Endothelial cell of umbilical vein (primary cell): ENCODE data around the gene AQP12B.

Source experiments
- EZH2 ChIP-seq: IDR thresholded peaks from 2 replicates; pipeline ENCODE4 v1.6.1; 2012; ENCODE audit warnings: borderline replicate concordance, low read depth, mild to moderate bottlenecking, moderate library complexity, low read length, inconsistent platforms; ENCODE audit not compliant: severe bottlenecking
- MYC ChIP-seq: IDR thresholded peaks from one replicate; pipeline ENCODE4 v1.6.1; 2011; ENCODE audit warnings: mild to moderate bottlenecking, low read depth, low read length
- POLR2A ChIP-seq: IDR thresholded peaks from 2 replicates; pipeline ENCODE4 v1.6.1; 2012; ENCODE audit warnings: low read depth, mild to moderate bottlenecking, control low read depth, low read length
- POLR2AphosphoS5 ChIP-seq: IDR thresholded peaks from 2 replicates; pipeline ENCODE4 v1.6.1; 2012; ENCODE audit warnings: low read depth, mild to moderate bottlenecking, control low read depth, low read length, moderate library complexity; ENCODE audit not compliant: insufficient read depth
- TF ChIP-seq, protein P1 (sequence below), 2 donors: IDR thresholded peaks; 1 replicate in 1 of 2; 2 replicates in 1 of 2; pipeline ENCODE4 v1.5.1; 2011; ENCODE audit warnings: low read length in 2 of 2, mild to moderate bottlenecking in 2 of 2, moderate library complexity in 2 of 2, control low read depth in 1 of 2, inconsistent platforms in 1 of 2, low read depth in 1 of 2; ENCODE audit not compliant: insufficient read depth in 1 of 2; ENCODE audit errors: extremely low read depth in 1 of 2

DNA sequence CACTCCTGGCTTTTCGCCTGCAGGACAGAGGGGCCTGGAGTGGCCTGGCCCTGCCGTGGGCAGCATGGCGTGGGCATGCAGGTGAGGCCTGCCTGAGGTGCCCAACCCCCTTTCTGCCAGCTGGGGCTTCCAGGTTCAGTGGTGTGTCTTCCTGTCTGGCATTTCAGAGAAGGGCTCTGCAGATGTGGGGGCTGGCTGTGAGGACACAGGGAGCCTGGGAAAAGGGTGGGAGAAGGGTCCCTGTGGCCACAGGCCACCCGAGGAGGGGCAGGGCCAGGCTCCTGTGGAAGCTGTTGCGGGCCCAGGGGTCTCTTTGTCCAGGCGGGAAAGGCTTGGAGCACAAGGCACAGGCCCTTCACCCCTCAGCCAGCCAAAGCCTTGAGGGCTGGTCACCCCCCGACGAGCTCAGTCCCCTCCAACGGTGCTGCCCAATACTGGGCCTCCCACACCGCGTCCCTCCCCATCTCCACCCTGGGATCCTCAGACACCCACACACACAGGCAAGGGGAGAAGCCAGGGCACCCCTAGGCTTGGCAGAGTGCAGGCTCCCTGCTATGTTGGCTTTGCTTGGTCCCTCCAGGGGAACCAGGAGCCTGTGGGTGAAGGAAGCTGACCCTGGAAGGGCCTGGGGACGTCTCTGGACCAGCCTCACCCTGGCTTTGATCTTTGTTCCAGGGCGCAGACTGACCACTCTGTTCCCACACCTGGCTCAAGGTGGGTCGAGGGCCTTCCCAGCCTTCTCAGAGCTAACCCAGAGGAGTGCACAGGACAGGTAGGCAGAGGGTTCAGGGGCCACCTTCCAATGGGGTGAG lies 5.3 kb upstream of the AQP12B start:
- TF ChIP-seq, protein P1, sequence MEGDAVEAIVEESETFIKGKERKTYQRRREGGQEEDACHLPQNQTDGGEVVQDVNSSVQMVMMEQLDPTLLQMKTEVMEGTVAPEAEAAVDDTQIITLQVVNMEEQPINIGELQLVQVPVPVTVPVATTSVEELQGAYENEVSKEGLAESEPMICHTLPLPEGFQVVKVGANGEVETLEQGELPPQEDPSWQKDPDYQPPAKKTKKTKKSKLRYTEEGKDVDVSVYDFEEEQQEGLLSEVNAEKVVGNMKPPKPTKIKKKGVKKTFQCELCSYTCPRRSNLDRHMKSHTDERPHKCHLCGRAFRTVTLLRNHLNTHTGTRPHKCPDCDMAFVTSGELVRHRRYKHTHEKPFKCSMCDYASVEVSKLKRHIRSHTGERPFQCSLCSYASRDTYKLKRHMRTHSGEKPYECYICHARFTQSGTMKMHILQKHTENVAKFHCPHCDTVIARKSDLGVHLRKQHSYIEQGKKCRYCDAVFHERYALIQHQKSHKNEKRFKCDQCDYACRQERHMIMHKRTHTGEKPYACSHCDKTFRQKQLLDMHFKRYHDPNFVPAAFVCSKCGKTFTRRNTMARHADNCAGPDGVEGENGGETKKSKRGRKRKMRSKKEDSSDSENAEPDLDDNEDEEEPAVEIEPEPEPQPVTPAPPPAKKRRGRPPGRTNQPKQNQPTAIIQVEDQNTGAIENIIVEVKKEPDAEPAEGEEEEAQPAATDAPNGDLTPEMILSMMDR (IDR thresholded peaks at IDR 0.05; ENCODE audit: extremely low read depth in 1 of 2, insufficient read depth in 1 of 2, low read depth in 1 of 2, low read length in 2 of 2): no peak
- no peak for TF ChIP-seq POLR2AphosphoS5
- no peak for TF ChIP-seq POLR2A
- TF ChIP-seq EZH2: no peak
- TF ChIP-seq MYC: no peak
